ENCODE measurements around the gene CFAP100.

The CFAP100 gene

GRCh38 chr3:126394179-126394976 is at the start of gene CFAP100:
TSS of gene CFAP100 (plus strand) at chr3:126394909. CDS start at chr3:126396001, 1,092 bp downstream.
- no peak for DNase-seq (ENCODE audit: low read depth, low spot score)

GRCh38 chr3:126345231-126345630 is 49.5 kb upstream of the CFAP100 start:
- DNase-seq (ENCODE audit: low read depth, low spot score) = no peak

GRCh38 chr3:126345641-126346460 is 48.9 kb upstream of the CFAP100 start:
- DNase-seq (ENCODE audit: low read depth, low spot score) = no peak

GRCh38 chr3:126346466-126346865 is 48.2 kb upstream of the CFAP100 start:
- no peak for DNase-seq (ENCODE audit: low read depth, low spot score)

- DNase-seq (ENCODE audit: low read depth, low spot score) = no peak
Observed at GRCh38 chr3:126347543-126348161, 47.1 kb upstream of the CFAP100 start.

GRCh38 chr3:126348308-126348920 is 46.3 kb upstream of the CFAP100 start:
- no peak for DNase-seq (ENCODE audit: low read depth, low spot score)

GRCh38 chr3:126349071-126349470 is 45.6 kb upstream of the CFAP100 start:
- no peak for DNase-seq (ENCODE audit: low read depth, low spot score)

- no peak for DNase-seq (ENCODE audit: low read depth, low spot score)
Observed at GRCh38 chr3:126349611-126350501, 44.9 kb upstream of the CFAP100 start.

GRCh38 chr3:126350502-126351085 is 44.1 kb upstream of the CFAP100 start:
- DNase-seq (ENCODE audit: low read depth, low spot score) = no peak

GRCh38 chr3:126351086-126351770 is 43.5 kb upstream of the CFAP100 start:
- DNase-seq (ENCODE audit: low read depth, low spot score) = no peak

GRCh38 chr3:126351771-126352475 is 42.8 kb upstream of the CFAP100 start:
- DNase-seq (ENCODE audit: low read depth, low spot score) = no peak

- no peak for DNase-seq (ENCODE audit: low read depth, low spot score)
Observed at GRCh38 chr3:126352476-126353454, 41.9 kb upstream of the CFAP100 start.

- no peak for DNase-seq (ENCODE audit: low read depth, low spot score)
Observed at GRCh38 chr3:126353694-126354321, 40.9 kb upstream of the CFAP100 start.

- DNase-seq (ENCODE audit: low read depth, low spot score) = no peak
Observed at GRCh38 chr3:126354776-126355175, 39.9 kb upstream of the CFAP100 start.

GRCh38 chr3:126355251-126355650 is 39.5 kb upstream of the CFAP100 start:
- DNase-seq (ENCODE audit: low read depth, low spot score) = no peak

GRCh38 chr3:126355777-126356372 is 38.8 kb upstream of the CFAP100 start:
- DNase-seq (ENCODE audit: low read depth, low spot score) = no peak
